ENCODE data around the gene SHMT1. TPM values are rescaled to one million over a fixed set of nuclear protein-coding genes. Genes with fewer than 3 reads are reported as not detected.

Gene SHMT1
- total and polyA plus RNA-seq, 2 donors from 2014 or later = 162 to 241 TPM

DNA sequence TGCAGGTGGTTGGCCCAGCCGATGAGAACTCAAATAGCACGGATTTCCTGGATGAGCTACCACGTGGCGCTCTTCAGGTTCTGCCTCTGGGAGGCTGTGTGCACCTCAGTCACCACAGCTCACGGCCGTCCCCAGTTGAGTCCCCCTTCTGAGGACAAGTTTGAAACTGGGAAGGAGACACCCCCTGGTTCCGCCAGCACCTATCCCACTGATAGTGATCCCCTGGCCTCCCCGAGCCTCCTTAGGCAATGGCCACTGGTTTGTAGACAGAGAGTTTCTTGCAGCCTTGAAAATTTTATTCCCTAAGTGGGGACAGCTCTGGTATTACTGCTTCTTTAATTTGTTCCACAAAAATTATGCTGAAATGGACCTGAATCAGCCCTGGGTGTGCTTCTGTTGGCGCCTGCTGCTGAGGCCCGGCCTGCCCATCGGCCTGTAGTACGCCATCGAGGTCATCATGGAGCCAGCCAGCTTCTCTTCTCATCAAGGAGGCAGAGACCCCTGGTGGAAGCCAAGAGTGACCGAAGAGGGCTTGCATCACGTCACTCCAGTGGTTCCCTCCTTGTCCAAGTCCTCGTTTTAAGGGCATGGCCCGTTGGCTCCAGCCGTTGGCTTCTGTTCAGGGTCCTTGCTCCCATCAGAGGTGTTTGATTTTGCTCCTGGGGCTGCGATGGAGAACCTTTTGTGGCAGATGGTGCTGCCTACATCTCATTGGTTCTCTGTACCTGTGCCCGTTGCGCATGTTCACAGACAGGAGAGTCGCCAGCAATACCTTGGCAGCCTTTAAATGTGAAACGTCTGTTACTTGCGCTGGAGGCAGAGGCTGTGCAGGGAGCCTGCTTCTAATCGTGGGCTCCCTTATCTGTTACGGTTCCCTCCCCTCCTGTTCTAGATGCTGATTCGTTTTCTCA lies 39.0 kb downstream of the SHMT1 start:
- DNase-seq (peak in 1 of 5 donors; percentile 24), FAIRE-seq (no peak)
- peaks cover 0 to 7% (median 3%) of the 10 kb centered on the region in 3 donors for H3K4me1 ChIP-seq (ENCODE audit: control insufficient read depth in 2 of 3, insufficient read depth in 2 of 3, low read depth in 1 of 3, low read length in 3 of 3)
- H3K36me3 ChIP-seq (ENCODE audit: control insufficient read depth in 2 of 3, insufficient read depth in 3 of 3, low read length in 3 of 3) = peaks cover 2 to 49% (median 19%) of the 10 kb centered on the region in 3 donors
- H3K9me3 ChIP-seq (ENCODE audit: control insufficient read depth in 2 of 3, insufficient read depth in 1 of 3, low read length in 3 of 3) = no peaks in the 10 kb centered on the region
- TF ChIP-seq, protein P1, sequence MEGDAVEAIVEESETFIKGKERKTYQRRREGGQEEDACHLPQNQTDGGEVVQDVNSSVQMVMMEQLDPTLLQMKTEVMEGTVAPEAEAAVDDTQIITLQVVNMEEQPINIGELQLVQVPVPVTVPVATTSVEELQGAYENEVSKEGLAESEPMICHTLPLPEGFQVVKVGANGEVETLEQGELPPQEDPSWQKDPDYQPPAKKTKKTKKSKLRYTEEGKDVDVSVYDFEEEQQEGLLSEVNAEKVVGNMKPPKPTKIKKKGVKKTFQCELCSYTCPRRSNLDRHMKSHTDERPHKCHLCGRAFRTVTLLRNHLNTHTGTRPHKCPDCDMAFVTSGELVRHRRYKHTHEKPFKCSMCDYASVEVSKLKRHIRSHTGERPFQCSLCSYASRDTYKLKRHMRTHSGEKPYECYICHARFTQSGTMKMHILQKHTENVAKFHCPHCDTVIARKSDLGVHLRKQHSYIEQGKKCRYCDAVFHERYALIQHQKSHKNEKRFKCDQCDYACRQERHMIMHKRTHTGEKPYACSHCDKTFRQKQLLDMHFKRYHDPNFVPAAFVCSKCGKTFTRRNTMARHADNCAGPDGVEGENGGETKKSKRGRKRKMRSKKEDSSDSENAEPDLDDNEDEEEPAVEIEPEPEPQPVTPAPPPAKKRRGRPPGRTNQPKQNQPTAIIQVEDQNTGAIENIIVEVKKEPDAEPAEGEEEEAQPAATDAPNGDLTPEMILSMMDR (IDR thresholded peaks at IDR 0.05; ENCODE audit: borderline replicate concordance, extremely low read depth, insufficient read depth) = no peak
- no peaks in the 10 kb centered on the region for H3K27me3 ChIP-seq (ENCODE audit: control insufficient read depth, insufficient read depth, low read length)
- no peak overlapping the region for H3K27ac ChIP-seq (ENCODE audit: low read depth in 2 of 2, low read length in 2 of 2)
- no peak overlapping the region for H3K9ac ChIP-seq (ENCODE audit: low read length in 3 of 3)
- H3K4me3 ChIP-seq (ENCODE audit: low read length in 3 of 3) = no peak overlapping the region
- intact Hi-C loops (cut with DNase I) = no loop called here

DNA sequence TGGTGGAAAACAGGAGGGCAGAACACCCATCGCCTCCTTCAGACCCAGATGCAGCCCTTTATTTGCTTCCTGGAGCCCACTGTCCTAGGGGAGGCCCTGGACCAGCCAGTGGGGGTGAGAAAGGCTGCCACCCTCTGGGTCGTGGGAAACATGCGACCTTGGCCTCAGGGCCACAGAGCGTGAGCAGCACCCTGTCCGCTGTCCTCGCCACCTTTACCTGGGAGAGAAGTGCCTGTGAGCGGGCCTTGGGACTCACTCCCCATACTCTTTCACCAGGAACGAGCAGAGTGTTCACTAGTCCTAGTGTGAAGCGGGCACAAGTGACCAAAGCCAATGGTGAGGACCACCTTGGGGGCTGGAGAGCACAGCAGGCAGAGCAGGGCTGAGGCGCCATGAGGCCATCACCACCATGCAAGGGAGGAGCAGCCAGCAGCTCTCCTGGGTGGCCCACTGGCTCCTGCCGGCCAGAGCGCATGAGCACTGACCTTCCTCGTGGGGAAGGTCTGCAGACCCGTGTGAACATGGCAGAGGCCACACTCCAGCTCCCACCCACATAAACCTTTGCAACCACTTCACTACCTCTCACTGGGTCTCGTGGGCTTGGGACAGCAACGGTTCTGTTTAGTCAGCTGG lies 39.7 kb downstream of the SHMT1 start:
- Histone ChIP-seq H3K27me3 (ENCODE audit: control insufficient read depth, insufficient read depth, low read length) (no peaks in the 10 kb centered on the region), H3K4me3 (ENCODE audit: low read length in 3 of 3) (no peak overlapping the region), H3K36me3 (ENCODE audit: control insufficient read depth in 2 of 3, insufficient read depth in 3 of 3, low read length in 3 of 3) (peaks cover 2 to 41% (median 16%) of the 10 kb centered on the region in 3 donors), H3K4me1 (ENCODE audit: control insufficient read depth in 2 of 3, insufficient read depth in 2 of 3, low read depth in 1 of 3, low read length in 3 of 3) (peaks cover 0 to 11% (median 11%) of the 10 kb centered on the region in 3 donors), H3K27ac (ENCODE audit: low read depth in 2 of 2, low read length in 2 of 2) (no peak overlapping the region), H3K9me3 (ENCODE audit: control insufficient read depth in 2 of 3, insufficient read depth in 1 of 3, low read length in 3 of 3) (no peaks in the 10 kb centered on the region), H3K9ac (ENCODE audit: low read length in 3 of 3) (no peak overlapping the region)
- no peak for FAIRE-seq
- TF ChIP-seq, protein P1 (IDR thresholded peaks at IDR 0.05; ENCODE audit: borderline replicate concordance, extremely low read depth, insufficient read depth) = no peak
- peak in 1 of 5 donors; percentile 65 for DNase-seq
- intact Hi-C loops (cut with DNase I) = no loop called here

DNA sequence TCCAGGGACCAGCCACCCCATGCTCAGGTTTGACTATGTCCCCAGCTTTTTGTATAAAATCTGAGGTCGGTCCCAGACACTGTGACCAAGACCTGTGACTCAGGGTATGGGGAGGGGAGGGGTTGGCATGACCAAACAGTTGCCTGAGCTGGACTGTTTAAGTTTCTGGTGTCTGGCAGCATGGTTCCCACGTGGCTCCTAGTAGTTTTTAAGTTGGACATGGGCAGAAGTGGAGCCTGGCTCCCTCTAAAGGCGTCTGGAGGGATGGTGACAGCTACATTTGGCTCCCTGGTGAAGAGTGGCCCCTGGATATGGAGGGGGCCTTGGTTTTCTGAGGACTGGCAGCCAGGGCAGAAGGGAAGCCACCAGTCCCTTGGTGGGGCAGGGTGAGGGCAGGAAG lies 40.3 kb downstream of the SHMT1 start:
- Histone ChIP-seq H3K4me3 (ENCODE audit: low read length in 3 of 3) (no peak overlapping the region), H3K27ac (ENCODE audit: low read depth in 2 of 2, low read length in 2 of 2) (no peak overlapping the region), H3K4me1 (ENCODE audit: control insufficient read depth in 2 of 3, insufficient read depth in 2 of 3, low read depth in 1 of 3, low read length in 3 of 3) (peaks cover 0 to 14% (median 14%) of the 10 kb centered on the region in 3 donors), H3K36me3 (ENCODE audit: control insufficient read depth in 2 of 3, insufficient read depth in 3 of 3, low read length in 3 of 3) (peaks cover 2 to 37% (median 16%) of the 10 kb centered on the region in 3 donors), H3K27me3 (ENCODE audit: control insufficient read depth, insufficient read depth, low read length) (no peaks in the 10 kb centered on the region), H3K9me3 (ENCODE audit: control insufficient read depth in 2 of 3, insufficient read depth in 1 of 3, low read length in 3 of 3) (no peaks in the 10 kb centered on the region), H3K9ac (ENCODE audit: low read length in 3 of 3) (no peak overlapping the region)
- TF ChIP-seq, protein P1 (IDR thresholded peaks at IDR 0.05; ENCODE audit: borderline replicate concordance, extremely low read depth, insufficient read depth) = no peak
- DNase-seq (peak in 1 of 5 donors; percentile 37), FAIRE-seq (no peak)
- intact Hi-C loops (cut with DNase I) = no loop called here

All from kidney (tissue), 14 donors.